ENCODE measurements around the gene SUPT20H. TPM values are rescaled to one million over a fixed set of nuclear protein-coding genes. Genes with fewer than 3 reads are reported as not detected.

SUPT20H gene
- total and polyA plus RNA-seq, 10 of the 15 experiments (the other 5 are each of a cell fraction or from before 2014, with no cell fraction given) = 12.3 to 69.8 (median 47.5) TPM

- no peak for TF ChIP-seq PRDM15 (CRISPR knock-in tag; IDR thresholded peaks at IDR 0.05)
Observed at GRCh38 chr13:37100731-37101130, 41.2 kb upstream of the SUPT20H start (continued).

- H2AFZ ChIP-seq (ENCODE audit: control insufficient read depth, low read depth, low read length) = no peak overlapping the region
- no peaks in the 10 kb centered on the region for H3K36me3 ChIP-seq (ENCODE audit: control insufficient read depth in 2 of 2, insufficient read depth in 2 of 2, low read length in 1 of 2)
- RAD21 ChIA-PET (ENCODE audit: unreplicated experiment) = no interaction called here
- no peak overlapping the region for H3K4me3 ChIP-seq
- no peak for ATAC-seq
- H3K27ac ChIP-seq (ENCODE audit: control insufficient read depth, insufficient read depth) = no peak overlapping the region
- H3K4me2 ChIP-seq (ENCODE audit: control insufficient read depth, insufficient read depth) = no peak overlapping the region
- FAIRE-seq = no peak
- no peaks in the 10 kb centered on the region for H3K9me3 ChIP-seq (replicated peaks; ENCODE audit: control insufficient read depth, insufficient read depth, low read length)
- 14% methylated on average over 4 of the region's 4 CpGs for WGBS (ENCODE audit: insufficient coverage, insufficient replicate concordance, low lambda C conversion rate, missing lambda C conversion rate)
- no peaks in the 10 kb centered on the region for H3K79me2 ChIP-seq (ENCODE audit: control insufficient read depth, insufficient read depth, low read length)
- BruUV-seq (replicated peaks) = no TSS peak
- H3K9ac ChIP-seq (ENCODE audit: control insufficient read depth, insufficient read depth, low read length) = no peak overlapping the region
- SMC1A ChIA-PET (ENCODE audit: uncharacterized antibody, unreplicated experiment) = no interaction called here
- POLR2A ChIA-PET = no interaction called here
- no peaks in the 10 kb centered on the region for H4K20me1 ChIP-seq (ENCODE audit: control insufficient read depth, insufficient read depth)
- peaks cover 0 to 1% of the 10 kb centered on the region in 2 experiments; a peak in 2 of 4 replicates for H3K27me3 ChIP-seq (replicated peaks in 1 of 2; ENCODE audit: control insufficient read depth in 2 of 2, insufficient read depth in 2 of 2, low read length in 1 of 2)
- CTCF ChIA-PET = no interaction called here
- intact Hi-C loops (cut with micrococcal nuclease; ENCODE audit: unreplicated experiment) = no loop called here
- no peaks in the 10 kb centered on the region for H3K4me1 ChIP-seq (ENCODE audit: control insufficient read depth, insufficient read depth, low read length)
- in situ Hi-C loops (cut with MboI) = no loop called here
- DNase-seq (ENCODE audit: low read depth, low spot score) = no peak
- TF ChIP-seq SMC3 (IDR thresholded peaks at IDR 0.05; ENCODE audit: borderline replicate concordance, low read length) = no peak
- no peak for TF ChIP-seq ZBED1 (IDR thresholded peaks at IDR 0.05; ENCODE audit: borderline replicate concordance)
- no peak for TF ChIP-seq PRDM15 (CRISPR knock-in tag; IDR thresholded peaks at IDR 0.05)
- no peak for TF ChIP-seq CREM (IDR thresholded peaks at IDR 0.05; ENCODE audit: low read depth)
- no peak for TF ChIP-seq LARP7 (IDR thresholded peaks at IDR 0.05)
- no peak for TF ChIP-seq BCL3 (IDR thresholded peaks at IDR 0.05; ENCODE audit: borderline replicate concordance, insufficient read depth, low read depth, low read length, poor library complexity, severe bottlenecking)
- no peak for TF ChIP-seq ZBTB11 (CRISPR knock-in tag; IDR thresholded peaks at IDR 0.05)
Observed at GRCh38 chr13:37097076-37097475, 37.6 kb upstream of the SUPT20H start.

All from GM12878 (cell line).